GM10847 (cell line): ENCODE results near the gene NEDD4L.

Experiments used
- POLR2A ChIP-seq: IDR thresholded peaks from 2 replicates; pipeline ENCODE4 v1.6.1; 2011; ENCODE audit not compliant: insufficient read length; ENCODE audit errors: extremely low read depth

NEDD4L gene

GRCh38 chr18:58307441-58307840 lies 263.4 kb downstream of the NEDD4L start:
- no peak for TF ChIP-seq POLR2A

GRCh38 chr18:58308463-58308862 lies 264.4 kb downstream of the NEDD4L start:
- TF ChIP-seq POLR2A: no peak

- no peak for TF ChIP-seq POLR2A
These were observed 265.1 kb downstream of the NEDD4L start for GRCh38 chr18:58309099-58309498.

GRCh38 chr18:58309610-58310239 lies 265.7 kb downstream of the NEDD4L start:
- TF ChIP-seq POLR2A: no peak

GRCh38 chr18:58310517-58310916 lies 266.5 kb downstream of the NEDD4L start:
- TF ChIP-seq POLR2A: no peak

GRCh38 chr18:58311390-58311789 lies 267.4 kb downstream of the NEDD4L start:
- no peak for TF ChIP-seq POLR2A

- TF ChIP-seq POLR2A: no peak
These were observed 269.5 kb downstream of the NEDD4L start for GRCh38 chr18:58313491-58314032.

- no peak for TF ChIP-seq POLR2A
These were observed 270.3 kb downstream of the NEDD4L start for GRCh38 chr18:58314284-58314683.

- no peak for TF ChIP-seq POLR2A
These were observed 271.0 kb downstream of the NEDD4L start for GRCh38 chr18:58315041-58315440.

- no peak for TF ChIP-seq POLR2A
These were observed 271.8 kb downstream of the NEDD4L start for GRCh38 chr18:58315739-58316215.

- TF ChIP-seq POLR2A: no peak
These were observed 272.6 kb downstream of the NEDD4L start for GRCh38 chr18:58316396-58317342.

- no peak for TF ChIP-seq POLR2A
These were observed 275.7 kb downstream of the NEDD4L start for GRCh38 chr18:58319719-58320118.

- no peak for TF ChIP-seq POLR2A
These were observed 277.0 kb downstream of the NEDD4L start for GRCh38 chr18:58320907-58321561.

GRCh38 chr18:58321986-58322385 lies 278.0 kb downstream of the NEDD4L start:
- no peak for TF ChIP-seq POLR2A

- TF ChIP-seq POLR2A: no peak
These were observed 278.4 kb downstream of the NEDD4L start for GRCh38 chr18:58322464-58322863.
